GM12878 (cell line): ENCODE data around the gene IL11. TPM values are rescaled to one million over a fixed set of nuclear protein-coding genes. Genes with fewer than 3 reads are reported as not detected.

Experiments
- ATF7 ChIP-seq: fragments of 450-650 bp; IDR thresholded peaks from 2 replicates; pipeline ENCODE4 v1.6.1; 2016; ENCODE audit warnings: low read depth, mild to moderate bottlenecking
- CUX1 ChIP-seq: IDR thresholded peaks from 2 replicates; pipeline ENCODE4 v1.6.1; 2012; ENCODE audit warnings: improper control_type of control experiment, low read depth, low read length; ENCODE audit not compliant: insufficient replicate concordance
- E2F4 ChIP-seq: IDR thresholded peaks from 2 replicates; pipeline ENCODE4 v1.6.1; 2012; ENCODE audit warnings: low read depth, low read length, improper control_type of control experiment
- FOXM1 ChIP-seq: IDR thresholded peaks from 2 replicates; pipeline ENCODE4 v1.6.1; 2012; ENCODE audit warnings: low read depth, mild to moderate bottlenecking, inconsistent platforms, low read length, moderate library complexity
- NR2C2 ChIP-seq: IDR thresholded peaks from 2 replicates; pipeline ENCODE4 v1.6.1; 2011; ENCODE audit warnings: borderline replicate concordance, low read depth; ENCODE audit not compliant: control insufficient read depth, insufficient read length
- NRF1 ChIP-seq: conservative IDR thresholded peaks from 2 replicates; pipeline ENCODE4 v1.6.1; 2011; ENCODE audit warnings: mild to moderate bottlenecking, low read depth, low read length, improper control_type of control experiment
- RFX5 ChIP-seq: IDR thresholded peaks from 2 replicates; pipeline ENCODE4 v1.6.1; 2011; ENCODE audit warnings: low read depth, low read length, improper control_type of control experiment
- SMAD1 ChIP-seq: fragments of 450-650 bp; IDR thresholded peaks from 2 replicates; pipeline ENCODE4 v1.6.1; 2018; ENCODE audit warnings: mild to moderate bottlenecking, low read depth; ENCODE audit not compliant: partially characterized antibody
- SMAD5 ChIP-seq: IDR thresholded peaks from 2 replicates; pipeline ENCODE4 v1.6.1; 2016; ENCODE audit warnings: antibody characterized with exemption, low read depth
- TCF12 ChIP-seq: IDR thresholded peaks from 2 replicates; pipeline ENCODE4 v1.6.1; 2011; ENCODE audit warnings: low read depth, mild to moderate bottlenecking, low read length
- ZNF622 ChIP-seq: fragments of 450-650 bp; IDR thresholded peaks from 2 replicates; pipeline ENCODE4 v1.6.1; 2017; ENCODE audit warnings: mild to moderate bottlenecking, inconsistent platforms
- polyA plus RNA-seq, 11 experiments: library from polyadenylated mRNA; depleted of rRNA in 4 of 11; unstranded in 6 of 11; stranded (reverse) in 5 of 11; fragments of >200 nt; fragmentation: Nextera tagmentation in 4 of 11; fragmentation: Illumina TruSeq in 1 of 11; extraction: Ambion mirVana in 4 of 11; extraction: Trizol in 1 of 11; gene quantifications; 1 replicate in 1 of 11; 2 replicates in 10 of 11; pipeline versions ENCODE4 v1.2.1 to v1.2.3, GENCODE V29; 2011 to 2016; ENCODE audit warnings: inconsistent platforms in 2 of 11, missing spikeins in 2 of 11, low read depth in 1 of 11
- total RNA-seq, 4 experiments: library from RNA; depleted of rRNA in 3 of 4; stranded (reverse); fragments of >200 nt in 3 of 4; fragmentation: Illumina TruSeq in 1 of 4; extraction: Trizol in 1 of 4; gene quantifications; 2 replicates each; pipeline versions ENCODE4 v1.2.1 to v1.2.3, GENCODE V29; 2013 to 2021

The IL11 gene
- total and polyA plus RNA-seq, 10 of the 15 experiments (the other 5 are each of a cell fraction or from before 2014, with no cell fraction given): 0.15 TPM; not detected in 9

DNA sequence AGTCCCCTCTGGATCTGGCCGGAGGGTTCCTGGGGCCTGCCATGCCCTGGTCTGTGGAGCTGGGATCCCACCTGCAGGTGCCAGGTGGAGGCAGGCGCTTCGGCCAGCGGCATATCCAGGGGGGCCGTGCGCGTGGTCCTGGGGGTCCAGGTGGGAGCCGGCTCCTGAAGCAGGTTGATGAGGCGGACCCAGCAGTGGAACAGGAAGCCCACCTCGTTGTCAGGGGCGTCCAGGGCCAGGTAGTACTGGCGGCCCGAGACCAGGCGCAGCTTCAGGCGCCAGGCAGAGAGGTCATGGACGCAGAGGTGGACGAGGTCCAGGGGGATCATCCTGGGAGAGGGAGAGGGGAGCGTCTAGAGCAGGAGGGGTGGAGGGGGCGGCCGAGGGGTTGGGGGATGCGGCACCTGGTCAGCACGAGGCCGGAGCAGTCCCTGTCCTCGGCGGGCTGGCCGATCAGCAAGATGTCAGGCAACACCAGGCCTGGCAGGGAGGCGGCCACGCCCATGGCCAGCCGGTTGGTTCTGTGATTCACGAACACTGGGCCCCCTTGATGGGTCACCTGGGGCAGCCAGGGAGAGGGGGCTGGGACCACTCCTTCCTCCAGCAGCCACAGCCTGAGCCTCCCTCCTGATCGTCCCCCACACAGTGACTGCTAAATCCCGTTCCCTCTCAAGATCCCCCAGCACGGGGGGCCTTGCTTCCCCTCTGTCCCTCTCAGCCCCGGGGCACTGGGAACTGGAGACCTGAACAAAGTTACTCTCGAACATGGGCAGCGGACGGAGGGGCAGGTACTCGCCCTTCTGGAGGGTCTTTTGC, 7.9 kb downstream of the IL11 start (continued):
- TF ChIP-seq CUX1: no peak
- no peak for TF ChIP-seq SMAD5
- no peak for TF ChIP-seq FOXM1
- TF ChIP-seq ZNF622: no peak
- no peak for TF ChIP-seq NR2C2
- no peak for TF ChIP-seq RFX5
- no peak for TF ChIP-seq TCF12
- no peak for TF ChIP-seq E2F4
- TF ChIP-seq ATF7: no peak
- no peak for TF ChIP-seq NRF1
- TF ChIP-seq SMAD1: no peak
